ENCODE measurements around the gene CAPNS1. TPM values are rescaled to one million over a fixed set of nuclear protein-coding genes. Genes with fewer than 3 reads are reported as not detected.

Gene CAPNS1
- total and polyA plus RNA-seq, 2 of the 13 experiments (the other 11 are each of a cell fraction or from before 2014, with no cell fraction given): 322 to 526 TPM

GRCh38 chr19:36139473-36140303 is at the start of gene CAPNS1 (continued):
- TF ChIP-seq GPBP1L1 (CRISPR knock-in tag; IDR thresholded peaks at IDR 0.05) (no peak), BCL3 (CRISPR knock-in tag; IDR thresholded peaks at IDR 0.05) (no peak), ATF4 (CRISPR knock-in tag; IDR thresholded peaks at IDR 0.05) (peak in 1 of 2 experiments; percentile 23; a peak in 1 of 4 replicates), ETV5 (CRISPR knock-in tag; IDR thresholded peaks at IDR 0.05; ENCODE audit: borderline replicate concordance) (peak; percentile 75; the same call in 1 of the 2 replicates), ZBTB44 (CRISPR knock-in tag; IDR thresholded peaks at IDR 0.05) (no peak), ZSCAN21 (CRISPR knock-in tag; IDR thresholded peaks at IDR 0.05; ENCODE audit: borderline replicate concordance) (no peak; the same call in 1 of the 2 replicates), ZNF180 (CRISPR knock-in tag; IDR thresholded peaks at IDR 0.05; ENCODE audit: borderline replicate concordance, low read depth) (no peak), ZNF646 (CRISPR knock-in tag; IDR thresholded peaks at IDR 0.05) (no peak), ZNF296 (CRISPR knock-in tag; conservative IDR thresholded peaks at IDR 0.05) (no peak), ZSCAN9 (CRISPR knock-in tag; IDR thresholded peaks at IDR 0.05; ENCODE audit: borderline replicate concordance) (peak; percentile 43; the same call in 1 of the 2 replicates), TBL1XR1 (IDR thresholded peaks at IDR 0.05; ENCODE audit: borderline replicate concordance, low read length, partially characterized antibody) (no peak), ZBTB43 (CRISPR knock-in tag; conservative IDR thresholded peaks at IDR 0.05) (0 out of 2 replicates have a peak, but pooled peaks have one; percentile 29), NFE2L1 (CRISPR knock-in tag; IDR thresholded peaks at IDR 0.05; ENCODE audit: borderline replicate concordance) (no peak; the same call in 1 of the 2 replicates)

All from HepG2 (cell line).